Measurements from ENCODE around the gene PDCD4.

PDCD4 gene

GRCh38 chr10:110871298-110872084, at the start of gene PDCD4:
Gene PDCD4, plus strand, starts transcription at chr10:110871928. Its CDS starts 4,100 bp downstream, at chr10:110876028.
- DNase-seq (ENCODE audit: low read depth), result peak; percentile 94

GRCh38 chr10:110822035-110822711, 49.6 kb upstream of the PDCD4 start:
- DNase-seq (ENCODE audit: low read depth), result no peak

GRCh38 chr10:110822712-110823311, 48.9 kb upstream of the PDCD4 start:
- DNase-seq (ENCODE audit: low read depth), result no peak

- DNase-seq (ENCODE audit: low read depth), result no peak
Measured at GRCh38 chr10:110824152-110824441, 47.6 kb upstream of the PDCD4 start.

GRCh38 chr10:110824660-110825059, 47.1 kb upstream of the PDCD4 start:
- no peak for DNase-seq (ENCODE audit: low read depth)

GRCh38 chr10:110825508-110825907, 46.2 kb upstream of the PDCD4 start:
- no peak for DNase-seq (ENCODE audit: low read depth)

GRCh38 chr10:110827410-110827809, 44.3 kb upstream of the PDCD4 start:
- DNase-seq (ENCODE audit: low read depth), result no peak

- DNase-seq (ENCODE audit: low read depth), result no peak
Measured at GRCh38 chr10:110827875-110828274, 43.9 kb upstream of the PDCD4 start.

- no peak for DNase-seq (ENCODE audit: low read depth)
Measured at GRCh38 chr10:110828525-110828924, 43.2 kb upstream of the PDCD4 start.

GRCh38 chr10:110829721-110830410, 41.9 kb upstream of the PDCD4 start:
- no peak for DNase-seq (ENCODE audit: low read depth)

- DNase-seq (ENCODE audit: low read depth), result no peak
Measured at GRCh38 chr10:110833234-110833940, 38.3 kb upstream of the PDCD4 start.

GRCh38 chr10:110833941-110834628, 37.6 kb upstream of the PDCD4 start:
- DNase-seq (ENCODE audit: low read depth), result no peak

GRCh38 chr10:110834629-110835301, 37.0 kb upstream of the PDCD4 start:
- no peak for DNase-seq (ENCODE audit: low read depth)

- no peak for DNase-seq (ENCODE audit: low read depth)
Measured at GRCh38 chr10:110835841-110836240, 35.9 kb upstream of the PDCD4 start.

- DNase-seq (ENCODE audit: low read depth), result no peak
Measured at GRCh38 chr10:110836706-110837105, 35.0 kb upstream of the PDCD4 start.

- DNase-seq (ENCODE audit: low read depth), result no peak
Measured at GRCh38 chr10:110837418-110838171, 34.1 kb upstream of the PDCD4 start.

GRCh38 chr10:110840225-110840922, 31.4 kb upstream of the PDCD4 start:
- DNase-seq (ENCODE audit: low read depth), result no peak

- no peak for DNase-seq (ENCODE audit: low read depth)
Measured at GRCh38 chr10:110840923-110841428, 30.8 kb upstream of the PDCD4 start.

GRCh38 chr10:110841767-110842267, 29.9 kb upstream of the PDCD4 start:
- no peak for DNase-seq (ENCODE audit: low read depth)
